ENCODE measurements around the gene CACNG3. TPM values are rescaled to one million over a fixed set of nuclear protein-coding genes. Genes with fewer than 3 reads are reported as not detected.

CACNG3 gene
- total and polyA plus RNA-seq, 2 of the 4 experiments (the other 2 are of a cell fraction), result not detected

DNA sequence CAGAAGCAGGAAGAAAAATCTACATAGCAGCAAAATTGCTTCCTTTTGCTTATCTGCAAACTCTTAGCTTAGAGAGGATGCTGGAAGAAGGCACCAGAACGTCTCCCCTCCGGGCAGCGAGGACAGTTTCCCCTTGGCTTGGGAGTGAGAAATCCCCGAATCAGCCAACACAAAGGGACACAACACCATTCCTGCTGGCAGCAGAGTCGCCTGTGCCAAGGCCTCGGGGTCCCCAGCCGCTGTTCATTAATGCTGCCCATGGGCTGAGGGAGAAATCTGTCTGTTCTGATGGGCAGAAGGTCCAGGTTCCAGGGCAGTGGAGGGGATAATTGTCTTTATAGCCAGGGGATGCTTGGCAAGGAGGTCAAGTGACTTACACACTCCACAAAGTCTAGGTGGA, 38.0 kb downstream of the CACNG3 start:
- no TSS peak for BruUV-seq (replicated peaks)
- no peaks in the 10 kb centered on the region for H3K9me3 ChIP-seq (ENCODE audit: control insufficient read depth, insufficient read depth, low read length)
- no peak overlapping the region for H2BK15ac ChIP-seq (ENCODE audit: low read depth, low read length)
- H4K20me1 ChIP-seq (ENCODE audit: insufficient read depth, low read length), result no peaks in the 10 kb centered on the region
- H2AK9ac ChIP-seq (replicated peaks; ENCODE audit: low read depth, low read length, poor library complexity), result no peak overlapping the region
- H3K79me1 ChIP-seq (ENCODE audit: low read depth in 1 of 2, low read length in 2 of 2), result no peaks in the 10 kb centered on the region
- H3K14ac ChIP-seq (replicated peaks; ENCODE audit: low read depth, low read length), result no peak overlapping the region
- no peak for DNase-seq
- H4K8ac ChIP-seq (ENCODE audit: low read depth in 2 of 2, low read length in 2 of 2), result no peak overlapping the region
- no peak overlapping the region for H2BK20ac ChIP-seq (ENCODE audit: low read depth, low read length)
- in situ Hi-C loops (cut with MboI; ENCODE audit: low sequenced_read_pairs) (no loop called here), intact Hi-C loops (cut with micrococcal nuclease) (no loop called here), dilution Hi-C loops (cut with HindIII; ENCODE audit: low sequenced_read_pairs, unreplicated experiment) (no loop called here)
- H3K4me2 ChIP-seq (ENCODE audit: low read depth, low read length), result no peak overlapping the region
- ATAC-seq (ENCODE audit: low read depth), result no peak
- H3K36me3 ChIP-seq (ENCODE audit: control insufficient read depth, insufficient read depth, low read length), result no peaks in the 10 kb centered on the region
- H3K27ac ChIP-seq (ENCODE audit: insufficient read depth, low read length), result no peak overlapping the region
- no CpG with 5 or more reads among the region's 7 CpGs for WGBS, 2 experiments (ENCODE audit: extremely low coverage in 2 of 2, insufficient read length in 1 of 2)
- H3K9ac ChIP-seq (ENCODE audit: low read depth, low read length), result no peak overlapping the region
- TF ChIP-seq, protein P1, sequence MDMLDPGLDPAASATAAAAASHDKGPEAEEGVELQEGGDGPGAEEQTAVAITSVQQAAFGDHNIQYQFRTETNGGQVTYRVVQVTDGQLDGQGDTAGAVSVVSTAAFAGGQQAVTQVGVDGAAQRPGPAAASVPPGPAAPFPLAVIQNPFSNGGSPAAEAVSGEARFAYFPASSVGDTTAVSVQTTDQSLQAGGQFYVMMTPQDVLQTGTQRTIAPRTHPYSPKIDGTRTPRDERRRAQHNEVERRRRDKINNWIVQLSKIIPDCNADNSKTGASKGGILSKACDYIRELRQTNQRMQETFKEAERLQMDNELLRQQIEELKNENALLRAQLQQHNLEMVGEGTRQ (IDR thresholded peaks at IDR 0.05; ENCODE audit: low read depth, low read length), result no peak
- TF ChIP-seq, protein P2, sequence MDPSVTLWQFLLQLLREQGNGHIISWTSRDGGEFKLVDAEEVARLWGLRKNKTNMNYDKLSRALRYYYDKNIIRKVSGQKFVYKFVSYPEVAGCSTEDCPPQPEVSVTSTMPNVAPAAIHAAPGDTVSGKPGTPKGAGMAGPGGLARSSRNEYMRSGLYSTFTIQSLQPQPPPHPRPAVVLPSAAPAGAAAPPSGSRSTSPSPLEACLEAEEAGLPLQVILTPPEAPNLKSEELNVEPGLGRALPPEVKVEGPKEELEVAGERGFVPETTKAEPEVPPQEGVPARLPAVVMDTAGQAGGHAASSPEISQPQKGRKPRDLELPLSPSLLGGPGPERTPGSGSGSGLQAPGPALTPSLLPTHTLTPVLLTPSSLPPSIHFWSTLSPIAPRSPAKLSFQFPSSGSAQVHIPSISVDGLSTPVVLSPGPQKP (IDR thresholded peaks at IDR 0.05; ENCODE audit: borderline replicate concordance, low read depth, low read length), result no peak
- TF ChIP-seq POLR2A (IDR thresholded peaks at IDR 0.05; ENCODE audit: low read depth, low read length) (no peak), NFE2L2 (IDR thresholded peaks at IDR 0.05; ENCODE audit: low read depth, low read length) (no peak), BHLHE40 (IDR thresholded peaks at IDR 0.05; ENCODE audit: low read depth, low read length) (no peak), MAFK (IDR thresholded peaks at IDR 0.05; ENCODE audit: low read depth, low read length) (no peak), FOS (IDR thresholded peaks at IDR 0.05; ENCODE audit: low read depth, low read length) (no peak), SMC3 (IDR thresholded peaks at IDR 0.05; ENCODE audit: low read depth, low read length) (no peak), CEBPB (IDR thresholded peaks at IDR 0.05; ENCODE audit: low read depth, low read length) (no peak), RFX5 (IDR thresholded peaks at IDR 0.05; ENCODE audit: low read depth, low read length) (no peak)
- no peaks in the 10 kb centered on the region for H3K9me1 ChIP-seq (ENCODE audit: insufficient read depth, low read length)
- no peaks in the 10 kb centered on the region for H3K27me3 ChIP-seq (ENCODE audit: control insufficient read depth, insufficient read depth, low read length)
- H3K4ac ChIP-seq (ENCODE audit: low read depth, low read length), result no peak overlapping the region
- no peak overlapping the region for H3K4me3 ChIP-seq (ENCODE audit: insufficient read depth, low read depth, low read length)
- POLR2A ChIA-PET (ENCODE audit: unreplicated experiment), result no interaction called here
- H3K18ac ChIP-seq (ENCODE audit: low read depth, low read length), result no peak overlapping the region
- H3K4me1 ChIP-seq (ENCODE audit: control insufficient read depth, insufficient read depth, low read length), result no peaks in the 10 kb centered on the region
- H4K91ac ChIP-seq (ENCODE audit: insufficient read depth, low read depth, low read length), result no peak overlapping the region
- H3K23ac ChIP-seq (ENCODE audit: low read depth, low read length), result no peak overlapping the region
- H4K5ac ChIP-seq (ENCODE audit: low read depth, low read length), result no peak overlapping the region
- H3K56ac ChIP-seq (ENCODE audit: extremely low read depth, insufficient read depth, low read length), result no peak overlapping the region
- H2BK5ac ChIP-seq (ENCODE audit: low read depth, low read length, poor library complexity, severe bottlenecking), result no peak overlapping the region
- no peak overlapping the region for H2AFZ ChIP-seq (replicated peaks; ENCODE audit: low read length, poor library complexity)
- CTCF ChIA-PET, result no interaction called here
- H2AK5ac ChIP-seq (ENCODE audit: low read depth, low read length), result no peak overlapping the region
- H2BK120ac ChIP-seq (ENCODE audit: low read depth, low read length), result no peak overlapping the region
